HEK293 (cell line): ENCODE measurements around the gene NPPA.

Experiments
- TCF7L2 ChIP-seq: IDR thresholded peaks from 2 replicates; pipeline ENCODE4 v1.6.1; 2011; ENCODE audit warnings: low read depth, mild to moderate bottlenecking, inconsistent platforms, low read length, moderate library complexity, borderline replicate concordance
- ZNF24 ChIP-seq: fragments of 450-650 bp; formaldehyde crosslinking; IDR thresholded peaks from 2 replicates; pipeline ENCODE4 v1.5.1; 2016; ENCODE audit warnings: missing biosample characterization, missing genetic modification characterization
- TF ChIP-seq, protein P1 (sequence below): fragments of 450-650 bp; formaldehyde crosslinking; IDR thresholded peaks from 2 replicates; pipeline ENCODE4 v1.5.1; 2016; ENCODE audit warnings: missing biosample characterization, missing genetic modification characterization

DNA sequence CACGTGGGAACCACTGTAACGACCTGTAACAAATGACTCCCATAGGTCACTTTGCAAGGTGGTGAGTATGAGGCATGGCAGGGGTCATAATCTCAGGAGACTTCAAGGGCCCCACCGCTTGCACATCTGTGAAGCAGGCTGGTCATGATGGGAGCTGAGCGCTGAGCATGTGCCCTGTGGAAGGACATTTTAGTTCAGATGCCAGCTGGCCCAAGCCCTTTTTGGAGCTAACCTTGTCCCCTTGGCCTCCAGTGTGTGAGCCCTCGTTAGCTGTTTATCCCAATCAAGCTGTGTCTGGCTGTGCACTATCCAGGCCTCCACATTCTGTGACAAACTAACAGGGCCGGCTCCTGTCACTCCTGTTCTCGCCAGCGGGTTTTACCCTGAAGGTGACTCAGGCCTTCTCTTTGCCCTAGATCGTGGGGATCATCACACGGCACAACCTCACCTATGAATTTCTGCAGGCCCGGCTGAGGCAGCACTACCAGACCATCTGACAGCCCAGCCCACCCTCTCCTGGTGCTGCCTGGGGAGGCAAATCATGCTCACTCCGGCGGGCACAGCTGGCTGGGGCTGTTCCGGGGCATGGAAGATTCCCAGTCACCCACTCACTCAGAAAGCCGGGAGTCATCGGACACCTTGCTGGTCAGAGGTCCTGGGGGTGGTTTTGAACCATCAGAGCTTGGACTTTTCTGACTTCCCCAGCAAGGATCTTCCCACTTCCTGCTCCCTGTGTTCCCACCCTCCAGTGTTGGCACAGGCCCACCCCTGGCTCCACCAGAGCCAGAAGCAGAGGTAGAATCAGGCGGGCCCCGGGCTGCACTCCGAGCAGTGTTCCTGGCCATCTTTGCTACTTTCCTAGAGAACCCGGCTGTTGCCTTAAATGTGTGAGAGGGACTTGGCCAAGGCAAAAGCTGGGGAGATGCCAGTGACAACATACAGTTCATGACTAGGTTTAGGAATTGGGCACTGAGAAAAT lies 7.6 kb downstream of the NPPA start:
- TF ChIP-seq ZNF24 (tag by site-specific recombination), result no peak
- no peak for TF ChIP-seq TCF7L2
- TF ChIP-seq, protein P1, sequence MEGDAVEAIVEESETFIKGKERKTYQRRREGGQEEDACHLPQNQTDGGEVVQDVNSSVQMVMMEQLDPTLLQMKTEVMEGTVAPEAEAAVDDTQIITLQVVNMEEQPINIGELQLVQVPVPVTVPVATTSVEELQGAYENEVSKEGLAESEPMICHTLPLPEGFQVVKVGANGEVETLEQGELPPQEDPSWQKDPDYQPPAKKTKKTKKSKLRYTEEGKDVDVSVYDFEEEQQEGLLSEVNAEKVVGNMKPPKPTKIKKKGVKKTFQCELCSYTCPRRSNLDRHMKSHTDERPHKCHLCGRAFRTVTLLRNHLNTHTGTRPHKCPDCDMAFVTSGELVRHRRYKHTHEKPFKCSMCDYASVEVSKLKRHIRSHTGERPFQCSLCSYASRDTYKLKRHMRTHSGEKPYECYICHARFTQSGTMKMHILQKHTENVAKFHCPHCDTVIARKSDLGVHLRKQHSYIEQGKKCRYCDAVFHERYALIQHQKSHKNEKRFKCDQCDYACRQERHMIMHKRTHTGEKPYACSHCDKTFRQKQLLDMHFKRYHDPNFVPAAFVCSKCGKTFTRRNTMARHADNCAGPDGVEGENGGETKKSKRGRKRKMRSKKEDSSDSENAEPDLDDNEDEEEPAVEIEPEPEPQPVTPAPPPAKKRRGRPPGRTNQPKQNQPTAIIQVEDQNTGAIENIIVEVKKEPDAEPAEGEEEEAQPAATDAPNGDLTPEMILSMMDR (tag by site-specific recombination), result no peak
